Keratinocyte (primary cell): Measurements from ENCODE around the gene GSX1. TPM values are rescaled to one million over a fixed set of nuclear protein-coding genes. Genes with fewer than 3 reads are reported as not detected.

ENCODE experiments used
- DNase-seq: peaks from one replicate; pipeline ENCODE4 v3.0.0-alpha.2; 2011; ENCODE audit warnings: low read depth, missing footprints, low spot score
- FAIRE-seq: peaks from 2 replicates; lab custom pipeline; 2011; peaks lifted over from hg19 to GRCh38; lab: Jason Lieb, UNC
- H2AFZ ChIP-seq: 2 replicates; pipeline ENCODE4 v1.6.0; 2012; ENCODE audit warnings: low read length, control low read depth, inconsistent platforms; ENCODE audit not compliant: control insufficient read depth
- H3K27ac ChIP-seq: 2 replicates; pipeline ENCODE4 v1.5.1; 2011; ENCODE audit warnings: low read length; ENCODE audit not compliant: control insufficient read depth, insufficient read depth
- H3K27me3 ChIP-seq: 3 replicates; pipeline ENCODE4 v1.6.0; 2011; ENCODE audit warnings: low read length; ENCODE audit not compliant: control insufficient read depth, insufficient read depth; ENCODE audit errors: extremely low read depth
- H3K36me3 ChIP-seq, 2 experiments: 2 replicates in 1 of 2; 3 replicates in 1 of 2; pipeline ENCODE4 v1.5.1; 2011; ENCODE audit warnings: low read length in 2 of 2, mild to moderate bottlenecking in 1 of 2; ENCODE audit not compliant: control insufficient read depth in 2 of 2, insufficient read depth in 2 of 2; ENCODE audit errors: extremely low read depth in 1 of 2
- H3K4me1 ChIP-seq: 3 replicates; pipeline ENCODE4 v1.5.1; 2011; ENCODE audit warnings: low read length; ENCODE audit not compliant: control insufficient read depth, insufficient read depth; ENCODE audit errors: extremely low read depth
- H3K4me2 ChIP-seq: 3 replicates; pipeline ENCODE4 v1.6.0; 2011; ENCODE audit warnings: low read depth, low read length; ENCODE audit not compliant: control insufficient read depth, insufficient read depth; ENCODE audit errors: extremely low read depth
- H3K4me3 ChIP-seq, 3 experiments: fragments of 200-600 bp in 1 of 3; sonication (generic) in 1 of 3; 2 replicates in 2 of 3; 3 replicates in 1 of 3; pipeline ENCODE4 v1.5.1; 2011 to 2016; ENCODE audit warnings: low read length in 3 of 3, mild to moderate bottlenecking in 3 of 3, control low read depth in 2 of 3, inconsistent platforms in 1 of 3, low read depth in 1 of 3, mixed read lengths in 1 of 3, mixed run types in 1 of 3, moderate library complexity in 1 of 3; ENCODE audit not compliant: control insufficient read depth in 2 of 3, insufficient read depth in 2 of 3; ENCODE audit errors: extremely low read depth in 1 of 3
- H3K79me2 ChIP-seq: 2 replicates; pipeline ENCODE4 v1.6.0; 2012; ENCODE audit warnings: low read length; ENCODE audit not compliant: control insufficient read depth, insufficient read depth
- H3K9ac ChIP-seq: 3 replicates; pipeline ENCODE4 v1.6.0; 2011; ENCODE audit warnings: low read length; ENCODE audit not compliant: control insufficient read depth, insufficient read depth; ENCODE audit errors: extremely low read depth
- H3K9me1 ChIP-seq: 3 replicates; pipeline ENCODE4 v1.6.0; 2011; ENCODE audit warnings: low read length; ENCODE audit not compliant: control insufficient read depth, insufficient read depth; ENCODE audit errors: extremely low read depth
- H3K9me3 ChIP-seq: 2 replicates; pipeline ENCODE4 v1.5.1; 2012; ENCODE audit warnings: low read depth, low read length; ENCODE audit not compliant: control insufficient read depth
- H4K20me1 ChIP-seq: 3 replicates; pipeline ENCODE4 v1.6.0; 2011; ENCODE audit warnings: low read length; ENCODE audit not compliant: control insufficient read depth, insufficient read depth; ENCODE audit errors: extremely low read depth
- EZH2 ChIP-seq: IDR thresholded peaks from one replicate; pipeline ENCODE4 v1.6.1; 2012; ENCODE audit warnings: inconsistent platforms, mild to moderate bottlenecking, low read length, moderate library complexity
- dilution Hi-C: fragments of 300-500 bp; cut with MboI; formaldehyde crosslinking; loops from one replicate; pipeline ENCODE4 v1.7.0; 2020; ENCODE audit warnings: low sequenced_read_pairs; ENCODE audit not compliant: extremely low pct_ligation_motif_present
- polyA plus RNA-seq, 5 experiments: library from polyadenylated mRNA; depleted of rRNA in 3 of 5; stranded (reverse) in 3 of 5; stranded (forward) in 1 of 5; unstranded in 1 of 5; fragments of >200 nt; gene quantifications; 1 replicate in 1 of 5; 2 replicates in 3 of 5; 3 replicates in 1 of 5; pipeline versions ENCODE4 v1.2.1 to v1.2.3, GENCODE V29; 2011 to 2012; ENCODE audit warnings: missing spikeins in 2 of 5, low read depth in 1 of 5, low replicate concordance in 1 of 5
- TF ChIP-seq, protein P1 (sequence below), 3 experiments: IDR thresholded peaks in 1 of 3; conservative IDR thresholded peaks in 1 of 3; optimal IDR thresholded peaks in 1 of 3; 2 replicates in 2 of 3; 3 replicates in 1 of 3; pipeline versions ENCODE3 to v1.5.1; 2011; ENCODE audit warnings: low read length in 3 of 3, mild to moderate bottlenecking in 3 of 3, moderate library complexity in 2 of 3, control low read depth in 1 of 3, inconsistent platforms in 1 of 3; ENCODE audit not compliant: insufficient read depth in 2 of 3; ENCODE audit errors: extremely low read depth in 1 of 3

Gene GSX1
- polyA plus RNA-seq, 1 donor (not counting 4 experiments of a cell fraction or from before 2014, with no cell fraction given): not detected

DNA sequence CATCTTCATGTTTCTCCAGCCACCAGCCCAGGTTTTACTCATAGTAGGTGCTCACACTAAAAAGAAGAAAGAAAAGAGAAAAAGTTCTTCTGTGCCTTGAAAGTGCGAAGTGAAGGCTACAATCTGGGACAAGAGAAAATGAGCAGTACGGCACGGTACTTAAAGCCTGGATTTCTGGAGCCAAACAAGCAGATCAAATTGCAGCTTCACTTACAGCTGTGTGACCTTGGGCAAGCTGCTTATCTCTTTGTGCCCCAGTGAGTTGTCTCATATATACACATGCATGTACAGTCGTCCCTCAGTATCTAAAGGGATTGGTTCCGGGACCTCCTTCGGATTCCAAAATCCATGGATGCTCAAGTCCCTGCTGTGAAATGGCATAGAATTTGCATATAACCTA is 41.8 kb downstream of the GSX1 start:
- DNase-seq (no peak), FAIRE-seq (no peak)
- Histone ChIP-seq H3K9me1 (no peaks in the 10 kb centered on the region), H3K79me2 (no peaks in the 10 kb centered on the region), H3K36me3 (no peaks in the 10 kb centered on the region), H3K4me3 (no peak overlapping the region), H4K20me1 (no peaks in the 10 kb centered on the region), H3K4me2 (no peak overlapping the region), H3K9ac (no peak overlapping the region), H2AFZ (no peak overlapping the region), H3K9me3 (no peaks in the 10 kb centered on the region), H3K27me3 (peaks cover 5% of the 10 kb centered on the region), H3K4me1 (no peaks in the 10 kb centered on the region), H3K27ac (no peak overlapping the region)
- TF ChIP-seq EZH2: no peak
- TF ChIP-seq, protein P1, sequence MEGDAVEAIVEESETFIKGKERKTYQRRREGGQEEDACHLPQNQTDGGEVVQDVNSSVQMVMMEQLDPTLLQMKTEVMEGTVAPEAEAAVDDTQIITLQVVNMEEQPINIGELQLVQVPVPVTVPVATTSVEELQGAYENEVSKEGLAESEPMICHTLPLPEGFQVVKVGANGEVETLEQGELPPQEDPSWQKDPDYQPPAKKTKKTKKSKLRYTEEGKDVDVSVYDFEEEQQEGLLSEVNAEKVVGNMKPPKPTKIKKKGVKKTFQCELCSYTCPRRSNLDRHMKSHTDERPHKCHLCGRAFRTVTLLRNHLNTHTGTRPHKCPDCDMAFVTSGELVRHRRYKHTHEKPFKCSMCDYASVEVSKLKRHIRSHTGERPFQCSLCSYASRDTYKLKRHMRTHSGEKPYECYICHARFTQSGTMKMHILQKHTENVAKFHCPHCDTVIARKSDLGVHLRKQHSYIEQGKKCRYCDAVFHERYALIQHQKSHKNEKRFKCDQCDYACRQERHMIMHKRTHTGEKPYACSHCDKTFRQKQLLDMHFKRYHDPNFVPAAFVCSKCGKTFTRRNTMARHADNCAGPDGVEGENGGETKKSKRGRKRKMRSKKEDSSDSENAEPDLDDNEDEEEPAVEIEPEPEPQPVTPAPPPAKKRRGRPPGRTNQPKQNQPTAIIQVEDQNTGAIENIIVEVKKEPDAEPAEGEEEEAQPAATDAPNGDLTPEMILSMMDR (optimal IDR thresholded peaks at IDR 0.05 in 1 of 3, IDR thresholded peaks at IDR 0.05 in 1 of 3, conservative IDR thresholded peaks at IDR 0.05 in 1 of 3; ENCODE audit: extremely low read depth in 1 of 3, insufficient read depth in 2 of 3, low read length in 3 of 3): no peak
- dilution Hi-C loops: loop anchor here (25.0 kb wide), 1 partner anchor 128 kb away; the partner anchor contains the start of gene CDX2

DNA sequence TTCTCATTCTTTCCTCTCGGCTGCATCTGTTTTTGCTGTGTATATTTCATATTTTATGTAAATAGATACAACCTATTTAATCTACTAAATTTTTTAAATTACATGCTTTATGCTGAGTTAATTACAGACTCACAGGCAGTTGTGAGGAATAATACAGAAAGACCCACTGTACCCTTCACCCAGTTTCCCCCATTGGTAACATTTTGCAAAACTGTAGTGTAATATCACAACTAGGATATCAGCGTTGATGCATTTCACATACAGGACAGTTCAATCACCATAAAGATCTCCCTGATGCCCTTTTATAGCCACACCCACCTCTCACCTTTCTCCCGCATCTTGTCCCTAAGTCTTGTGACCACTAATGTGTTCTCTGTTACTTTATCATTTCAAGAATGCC is 43.5 kb downstream of the GSX1 start:
- dilution Hi-C loops: loop anchor here (25.0 kb wide), 1 partner anchor 127 kb away; the partner anchor contains the start of gene CDX2
- Histone ChIP-seq H3K9ac (no peak overlapping the region), H3K4me1 (no peaks in the 10 kb centered on the region), H3K27me3 (peaks cover 7% of the 10 kb centered on the region), H3K9me1 (no peaks in the 10 kb centered on the region), H3K36me3 (no peaks in the 10 kb centered on the region), H3K4me3 (no peak overlapping the region), H4K20me1 (no peaks in the 10 kb centered on the region), H3K9me3 (no peaks in the 10 kb centered on the region), H3K79me2 (no peaks in the 10 kb centered on the region), H3K4me2 (no peak overlapping the region), H2AFZ (no peak overlapping the region), H3K27ac (no peak overlapping the region)
- no peak for FAIRE-seq
- no peak for DNase-seq
- TF ChIP-seq, protein P1 (optimal IDR thresholded peaks at IDR 0.05 in 1 of 3, IDR thresholded peaks at IDR 0.05 in 1 of 3, conservative IDR thresholded peaks at IDR 0.05 in 1 of 3; ENCODE audit: extremely low read depth in 1 of 3, insufficient read depth in 2 of 3, low read length in 3 of 3): no peak
- TF ChIP-seq EZH2: no peak
